Retinal pigment epithelial cell (primary cell): ENCODE data around the gene TMEM141.
"Not testable (repeated sequence)": the region's sequence is repeated elsewhere in the genome, so short reads cannot be mapped to it uniquely, and the experiment has no call there.

ENCODE experiments used
- DNase-seq: peaks from one replicate; pipeline ENCODE4 v3.0.0-alpha.2; 2010; ENCODE audit warnings: low read depth
- H3K4me3 ChIP-seq: 2 replicates; pipeline ENCODE4 v1.5.1; 2011; ENCODE audit warnings: mild to moderate bottlenecking, low read length, control low read depth, moderate library complexity
- CTCF ChIP-seq: conservative IDR thresholded peaks from 2 replicates; pipeline ENCODE4 v1.5.1; 2011; ENCODE audit warnings: low read depth, low read length, control low read depth, inconsistent platforms

TMEM141 gene

DNA sequence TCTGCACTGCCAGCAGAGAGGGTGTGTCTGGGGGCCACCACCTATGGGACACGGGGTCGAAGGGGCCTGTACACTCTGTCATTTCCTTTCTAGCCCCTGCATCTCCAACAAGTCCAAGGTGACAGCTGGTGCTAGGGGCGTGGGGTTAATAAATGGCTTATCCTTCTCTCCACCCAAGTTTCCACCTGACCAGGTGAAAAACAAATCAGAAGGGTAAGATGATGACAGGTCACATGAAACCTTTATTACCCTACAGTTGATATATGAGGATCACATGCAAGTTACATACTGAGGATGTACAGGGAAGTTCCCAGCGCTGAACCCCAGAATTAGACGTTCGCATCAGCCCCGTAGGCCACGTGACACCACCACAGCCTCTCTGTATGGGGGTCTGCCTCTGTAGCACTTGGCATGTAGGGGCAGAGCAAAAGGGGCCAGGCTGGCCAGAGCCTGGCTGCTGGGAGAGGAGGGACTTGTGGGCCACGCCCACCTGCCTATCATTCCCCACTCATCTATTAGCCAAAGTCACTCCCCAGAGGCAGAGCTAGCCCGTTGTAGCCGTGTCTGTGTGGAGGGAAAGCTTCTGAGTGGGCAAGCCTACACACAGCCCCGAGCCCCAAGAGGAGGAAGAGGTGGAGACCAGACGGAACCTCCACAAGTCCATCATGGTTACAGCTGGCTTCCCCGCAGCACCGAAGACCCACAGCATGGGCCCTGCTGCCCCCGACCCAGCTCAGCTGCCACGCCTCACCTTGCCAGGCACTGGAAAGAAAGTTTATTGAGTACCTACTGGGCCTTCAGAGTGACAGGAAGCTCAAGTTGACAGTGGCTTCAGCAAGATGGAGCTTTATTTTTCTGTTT, 2.2 kb downstream of the TMEM141 start:
- no peak for DNase-seq
- no peak for TF ChIP-seq CTCF
- H3K4me3 ChIP-seq, result no peak overlapping the region

- no peak overlapping the region for H3K4me3 ChIP-seq
- DNase-seq, result no peak
- no peak for TF ChIP-seq CTCF
These were observed 3.3 kb downstream of the TMEM141 start for GRCh38 chr9:136794281-136794999.

GRCh38 chr9:136795000-136795348, 3.8 kb downstream of the TMEM141 start:
- no peak for TF ChIP-seq CTCF
- DNase-seq, result no peak
- no peak overlapping the region for H3K4me3 ChIP-seq

- no peak within 1 kb of the TSS for H3K4me3 ChIP-seq
- no peak for DNase-seq
- TF ChIP-seq CTCF, result no peak
These were observed 5.2 kb downstream of the TMEM141 start, which contains the start of gene CCDC183 for GRCh38 chr9:136796238-136796774. CCDC183 (plus strand) TSS chr9:136796338; CDS start chr9:136796398, 60 bp downstream.

- not testable (repeated sequence) for DNase-seq, H3K4me3 ChIP-seq
These were observed 5.7 kb downstream of the TMEM141 start for GRCh38 chr9:136796775-136797347.

GRCh38 chr9:136798708-136799078, 7.5 kb downstream of the TMEM141 start:
- no peak for DNase-seq
- TF ChIP-seq CTCF, result no peak

GRCh38 chr9:136799079-136799853, 8.1 kb downstream of the TMEM141 start:
- no peak for DNase-seq
- peak overlapping the region; percentile 42 for H3K4me3 ChIP-seq
- no peak for TF ChIP-seq CTCF

More at GRCh38 chr9:136798708-136799078, 7.5 kb downstream of the TMEM141 start:
- H3K4me3 ChIP-seq, result no peak overlapping the region
